SIG-M5 (cell line): ENCODE data around the gene TMC7.
"Not testable (repeated sequence)": the region's sequence is repeated elsewhere in the genome, so short reads cannot be mapped to it uniquely, and the experiment has no call there.

Source experiments
- DNase-seq: peaks from one replicate; lab custom pipeline; 2025; lab: John Stamatoyannopoulos, UW

The TMC7 gene

DNA sequence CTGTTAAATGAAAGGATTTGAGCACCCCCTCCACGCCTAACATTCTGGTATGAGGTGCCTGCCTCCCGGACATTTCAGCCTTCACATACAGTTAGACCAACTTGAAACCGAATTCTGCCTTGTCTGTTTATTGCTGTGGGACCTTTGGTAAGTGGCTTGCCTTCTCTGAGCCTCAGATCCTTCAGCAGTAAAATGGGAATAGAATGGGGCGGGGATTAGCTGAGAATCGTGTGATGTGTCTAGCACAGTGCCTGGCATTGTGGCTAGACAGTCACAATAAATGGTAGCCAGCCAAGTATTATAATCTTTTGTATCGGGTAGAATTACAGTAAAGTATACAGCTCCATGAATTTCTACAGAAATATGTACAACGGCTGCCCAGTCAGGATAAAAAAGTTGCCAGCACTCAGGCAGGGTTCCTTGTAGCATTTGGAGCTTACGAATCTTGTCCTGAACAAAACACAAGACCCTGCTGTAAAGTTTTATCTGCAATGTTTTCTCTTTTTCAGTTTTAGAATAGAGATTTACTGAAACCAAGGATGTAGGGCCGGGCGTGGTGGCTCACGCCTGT is 786 bp downstream of the TMC7 start:
- DNase-seq: no peak

DNA sequence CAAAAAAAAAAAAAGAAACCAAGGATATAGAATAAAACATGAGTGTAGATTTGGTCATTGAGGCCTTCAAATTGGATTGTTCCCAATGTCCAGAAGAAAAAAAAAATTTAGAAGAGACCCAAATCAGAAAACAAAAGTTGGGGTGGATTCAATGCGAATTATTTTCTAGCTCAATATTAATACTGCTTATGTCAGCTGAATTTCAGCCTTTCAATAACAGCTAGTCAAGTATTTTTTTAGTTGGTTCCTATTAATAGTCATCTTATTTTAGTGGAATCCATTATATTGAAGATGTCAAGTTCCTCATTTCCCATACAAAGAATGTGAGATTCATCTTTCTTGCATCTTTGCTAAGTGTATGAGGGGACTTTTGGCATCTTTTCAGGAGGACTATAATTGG is 1.5 kb downstream of the TMC7 start:
- not testable (repeated sequence) for DNase-seq

DNA sequence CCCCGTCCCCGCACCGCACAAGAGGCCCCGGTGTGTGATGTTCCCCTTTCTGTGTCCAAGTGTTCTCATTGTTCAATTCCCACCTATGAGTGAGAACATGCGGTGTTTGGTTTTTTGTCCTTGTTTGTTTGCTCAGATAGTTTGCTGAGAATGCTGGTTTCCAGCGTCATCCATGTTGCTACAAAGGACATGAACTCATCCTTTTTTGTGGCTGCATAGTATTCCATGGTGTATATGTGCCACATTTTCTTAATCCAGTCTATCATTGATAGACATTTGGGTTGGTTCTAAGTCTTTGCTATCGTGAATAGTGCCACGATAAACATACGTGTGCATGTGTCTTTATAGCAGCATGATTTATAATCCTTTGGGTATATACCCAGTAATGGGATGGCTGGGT is 8.0 kb downstream of the TMC7 start:
- not testable (repeated sequence) for DNase-seq

DNA sequence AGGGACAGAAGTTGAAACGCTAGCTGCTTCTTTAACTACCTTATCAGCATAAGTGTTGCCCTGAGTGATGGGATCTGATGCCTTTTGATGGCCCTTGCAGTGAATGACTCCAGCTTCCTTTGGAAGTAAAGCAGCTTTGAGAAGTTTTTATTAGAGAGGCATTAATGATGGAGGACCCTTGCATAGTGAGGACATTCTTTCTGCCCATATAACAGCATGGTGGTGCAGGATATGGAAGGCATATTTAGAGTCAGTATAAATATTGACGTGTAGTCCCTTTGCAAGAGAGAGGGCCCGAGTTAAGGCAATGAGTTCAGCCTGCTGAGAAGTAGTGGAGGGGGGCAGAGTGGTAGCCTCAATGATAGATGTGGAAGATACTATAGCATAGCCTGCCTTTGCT is 9.8 kb downstream of the TMC7 start:
- not testable (repeated sequence) for DNase-seq

DNA sequence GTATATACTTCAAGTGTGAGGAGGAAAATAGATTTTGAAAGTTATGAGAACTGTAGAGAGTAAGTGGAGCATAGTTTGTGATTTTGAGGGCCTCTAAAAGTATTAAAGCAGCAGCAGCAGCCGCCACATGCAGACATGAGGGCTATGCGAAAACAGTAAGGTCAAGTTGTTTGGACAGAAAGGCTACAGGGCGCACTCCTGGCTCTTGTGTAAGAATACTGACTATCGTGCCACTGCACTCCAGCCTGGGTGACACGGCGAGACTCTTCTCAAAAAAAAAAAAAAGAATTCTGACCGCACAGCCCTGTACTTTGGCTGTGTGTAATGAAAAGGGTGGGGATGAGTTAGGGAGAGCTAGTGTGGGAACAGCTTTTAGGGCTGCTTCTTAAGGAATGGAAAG is 10.4 kb downstream of the TMC7 start:
- not testable (repeated sequence) for DNase-seq

- DNase-seq: not testable (repeated sequence)
These were observed 11.7 kb downstream of the TMC7 start for GRCh38 chr16:18995406-18995805.

GRCh38 chr16:18996536-18996935 is 12.8 kb downstream of the TMC7 start:
- DNase-seq: not testable (repeated sequence)

DNA sequence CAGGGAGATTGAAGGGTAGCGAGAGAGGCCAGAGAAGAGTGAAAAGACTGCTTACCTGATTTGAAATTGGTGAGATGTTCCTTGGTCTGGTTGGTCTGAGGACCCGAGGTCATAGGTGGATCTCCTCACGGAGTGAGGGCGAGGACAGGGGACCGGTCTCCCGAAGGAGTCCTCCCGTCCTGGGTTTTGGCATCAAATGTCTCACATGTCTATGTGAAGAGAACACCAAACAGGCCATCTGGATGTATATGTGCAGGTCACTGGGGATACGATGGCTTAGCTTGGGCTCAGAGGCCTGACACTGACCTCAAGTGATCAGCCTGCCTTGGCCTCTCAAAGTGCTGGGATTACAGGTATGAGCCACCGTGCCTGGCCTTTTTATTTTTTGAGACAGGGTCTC is 13.3 kb downstream of the TMC7 start:
- DNase-seq: not testable (repeated sequence)

- DNase-seq: no peak
These were observed 15.3 kb downstream of the TMC7 start for GRCh38 chr16:18999045-18999393.

GRCh38 chr16:19001788-19002187 is 18.1 kb downstream of the TMC7 start:
- DNase-seq: no peak

DNA sequence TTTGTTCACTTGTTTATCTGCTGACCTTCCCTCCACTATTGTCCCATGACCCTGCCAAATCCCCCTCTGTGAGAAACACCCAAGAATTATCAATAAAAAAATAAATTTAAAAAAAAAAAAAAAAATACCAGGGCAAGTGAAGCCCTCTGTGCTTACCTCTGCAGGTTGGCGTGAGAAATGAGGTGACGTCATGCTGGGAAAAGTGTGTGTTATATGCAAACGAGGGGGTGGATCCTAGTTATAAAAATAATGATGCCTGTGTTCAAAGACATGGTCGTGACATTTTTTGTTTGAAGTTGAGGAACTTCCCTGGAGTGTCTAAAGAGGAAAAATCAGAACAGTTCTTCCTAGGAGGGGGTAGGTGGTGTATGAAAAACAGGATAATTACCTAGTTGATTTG is 20.2 kb downstream of the TMC7 start:
- no peak for DNase-seq

DNA sequence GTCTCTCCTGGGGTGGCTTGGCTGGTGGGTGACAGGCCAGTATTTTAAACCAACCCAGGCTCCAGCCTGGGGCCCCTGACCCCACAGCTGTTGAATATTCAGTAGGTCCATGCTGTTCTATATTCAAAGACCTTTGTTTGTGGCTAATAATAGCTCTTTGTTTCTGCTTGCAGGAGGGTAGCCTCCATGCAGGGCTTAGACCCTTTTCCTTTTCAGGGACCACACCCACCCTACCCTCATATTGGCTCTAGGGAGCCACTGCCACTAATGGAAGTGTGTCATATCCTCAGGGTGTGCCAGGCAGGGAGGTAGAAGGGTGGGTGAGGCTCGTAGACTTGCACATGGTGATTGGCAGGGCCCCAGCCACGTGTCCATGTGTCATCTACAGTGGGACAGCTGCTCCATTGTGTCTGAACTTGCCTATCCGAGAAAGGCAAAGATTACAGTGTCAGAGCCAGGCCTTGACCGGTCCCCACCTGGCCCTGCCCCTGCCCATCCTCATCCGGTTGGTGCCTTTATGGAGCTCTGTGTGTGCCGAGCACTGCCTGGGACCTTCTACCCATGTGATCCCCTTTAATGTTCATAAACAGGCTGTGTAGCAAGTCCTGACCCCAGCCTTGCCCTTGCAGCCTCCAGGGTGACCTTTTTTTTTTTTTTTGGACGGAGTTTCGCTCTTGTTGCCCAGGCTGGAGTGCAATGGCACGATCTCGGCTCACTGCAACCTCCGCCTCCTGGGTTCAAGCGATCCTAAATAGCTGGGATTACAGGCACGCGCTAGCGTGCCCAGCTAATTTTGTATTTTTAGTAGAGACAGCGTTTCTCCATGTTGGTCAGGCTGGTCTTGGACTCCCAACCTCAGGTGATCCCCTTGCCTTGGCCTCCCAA is 22.1 kb downstream of the TMC7 start:
- no peak for DNase-seq

DNA sequence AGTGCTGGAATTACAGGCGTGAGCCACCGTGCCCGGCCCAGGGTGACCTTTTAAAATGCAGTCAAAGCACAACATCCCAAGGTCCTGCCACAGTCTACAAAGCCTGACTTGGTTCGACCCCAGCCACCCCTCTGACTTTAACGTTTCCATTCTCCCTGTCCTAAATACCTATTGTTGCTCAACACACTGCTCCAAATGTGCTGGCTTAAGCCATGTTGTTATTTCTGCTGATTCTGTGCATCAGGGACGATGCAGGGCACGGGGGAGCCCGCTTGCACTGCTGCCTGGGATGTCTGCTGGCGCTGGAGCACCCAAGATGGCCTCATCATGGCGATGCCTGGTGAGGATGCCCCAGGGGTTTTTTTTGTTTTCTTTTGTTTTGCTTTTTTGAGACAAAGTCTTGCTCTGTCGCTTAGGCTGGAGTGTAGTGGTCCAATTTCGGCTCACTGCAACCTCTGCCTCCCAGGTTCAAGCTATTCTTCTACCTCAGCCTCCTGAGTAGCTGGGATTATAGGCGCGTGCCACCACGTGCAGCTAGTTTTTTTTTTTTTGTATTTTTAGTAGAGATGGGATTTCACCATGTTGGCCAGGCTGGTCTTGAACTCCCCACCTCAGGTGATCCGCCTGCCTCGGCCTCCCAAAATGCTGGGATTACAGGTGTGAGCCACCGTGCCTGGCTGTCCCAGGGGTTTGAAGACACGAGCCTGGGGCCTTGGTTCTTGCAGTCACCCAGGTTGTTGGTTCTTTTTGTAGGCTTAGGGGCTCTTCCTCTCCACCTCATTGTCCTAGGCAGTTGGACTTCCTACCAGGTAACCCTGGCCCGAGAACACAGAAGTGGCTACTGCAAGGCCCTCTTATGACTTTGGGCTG is 22.9 kb downstream of the TMC7 start:
- DNase-seq: no peak

DNA sequence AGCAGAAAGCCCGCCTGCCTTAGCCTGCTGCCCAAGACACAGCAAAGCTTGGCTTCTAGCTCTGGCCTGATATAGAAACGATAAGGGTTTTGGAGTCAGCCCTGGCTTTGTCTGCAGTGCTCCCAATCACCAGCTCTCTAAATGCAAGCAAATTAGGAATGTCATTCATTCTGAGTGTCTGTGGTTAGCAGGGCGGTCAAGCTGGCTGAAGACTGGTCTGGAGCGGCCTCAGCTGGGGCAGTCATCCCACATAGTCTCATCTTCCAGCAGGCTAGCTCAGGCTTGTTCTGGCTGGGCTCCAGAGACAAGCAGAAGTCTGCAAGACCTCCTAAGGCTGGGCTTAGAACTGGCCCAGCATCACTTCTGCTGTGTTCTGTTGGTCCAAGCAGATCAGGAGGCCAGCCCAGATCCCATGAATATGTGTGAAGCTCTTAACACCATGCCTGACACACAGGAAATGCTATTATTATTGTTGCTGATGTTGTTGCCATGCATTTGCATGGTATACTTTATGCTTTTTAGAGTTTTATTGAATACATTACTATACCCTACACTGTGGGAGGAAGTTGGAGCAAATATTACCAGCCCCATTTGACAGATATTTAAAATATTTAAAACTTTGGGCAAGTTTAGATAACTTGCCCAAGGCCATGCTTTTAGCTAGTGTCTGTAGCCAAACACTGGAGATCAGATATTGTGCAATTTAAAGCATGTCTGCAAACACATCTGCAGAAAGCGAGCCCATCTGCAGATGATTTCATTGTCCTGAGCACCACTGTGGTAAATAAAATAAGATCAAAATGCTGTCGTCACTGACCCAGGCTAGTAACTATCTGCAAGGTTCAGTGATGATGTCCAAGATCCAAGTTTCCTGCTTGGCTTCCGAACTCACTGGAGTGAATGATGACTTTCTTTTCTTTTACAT is 24.8 kb downstream of the TMC7 start:
- no peak for DNase-seq

DNA sequence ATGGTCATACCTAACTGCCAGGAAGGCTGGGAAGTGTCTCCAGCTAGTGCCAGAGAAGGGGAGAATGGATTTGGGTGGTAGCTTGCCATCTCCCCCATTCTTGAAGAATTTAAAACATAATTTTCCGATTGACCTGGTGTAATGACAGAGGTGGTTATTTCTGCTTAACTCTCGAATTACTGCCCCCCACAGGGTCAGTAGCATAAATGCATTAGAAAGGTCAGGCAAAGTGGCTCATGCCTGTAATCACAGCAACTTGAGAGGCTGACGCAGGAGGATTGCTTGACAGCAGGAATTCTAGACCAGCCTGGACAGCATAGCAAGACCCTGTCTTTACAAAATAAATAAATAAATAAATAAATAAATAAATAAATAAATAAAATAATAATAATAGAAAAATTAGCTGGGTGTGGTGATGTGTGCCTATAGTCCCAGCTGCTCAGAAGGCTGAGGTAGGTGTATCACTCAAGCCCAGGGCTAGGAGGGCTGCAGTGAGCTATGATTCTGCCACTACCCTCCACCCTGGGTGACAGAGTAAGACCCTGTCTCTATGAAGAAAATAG is 27.5 kb downstream of the TMC7 start:
- DNase-seq: no peak

DNA sequence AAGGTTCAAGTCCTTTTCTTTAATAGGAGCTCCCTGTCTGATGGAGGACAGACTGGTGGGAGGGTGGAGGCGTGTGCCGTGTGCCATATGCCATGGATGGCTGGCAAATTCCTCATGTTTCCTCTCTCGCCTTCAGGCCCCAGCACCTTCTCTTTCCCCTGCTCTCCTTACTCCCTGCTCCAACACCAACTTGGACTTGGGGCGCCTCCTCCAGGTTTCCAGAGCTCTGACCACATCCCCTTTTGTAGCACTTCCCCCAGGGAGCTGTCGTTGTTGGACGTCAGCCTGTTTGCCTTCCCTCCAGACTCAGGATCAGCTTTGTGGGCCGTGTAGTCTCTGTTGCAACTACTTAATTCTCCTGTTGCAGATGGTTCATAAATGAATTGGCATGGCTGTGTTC is 30.7 kb downstream of the TMC7 start:
- no peak for DNase-seq

GRCh38 chr16:19017179-19017578 is 33.4 kb downstream of the TMC7 start:
- DNase-seq: no peak

- DNase-seq: no peak
These were observed 37.0 kb downstream of the TMC7 start for GRCh38 chr16:19020689-19021088.

DNA sequence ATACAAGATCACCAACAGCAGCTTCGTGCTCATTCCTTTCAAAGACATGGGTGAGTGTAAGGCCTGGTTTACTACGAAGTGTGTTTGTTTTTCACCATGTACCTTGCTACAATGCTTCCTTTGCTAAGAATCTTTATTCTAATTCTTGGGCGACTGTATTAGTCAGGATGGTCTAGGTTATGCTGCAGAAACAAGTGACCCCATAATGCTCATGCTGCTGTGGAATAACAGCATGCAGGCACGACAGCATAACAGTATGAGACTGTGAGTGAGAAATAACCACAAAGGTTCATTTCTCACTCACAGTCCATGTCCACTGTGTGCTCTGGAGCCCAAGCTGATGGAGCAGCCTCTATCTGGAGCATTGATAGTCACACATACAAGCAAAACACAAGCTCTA is 38.0 kb downstream of the TMC7 start:
- DNase-seq: no peak

GRCh38 chr16:19027416-19027815 is 43.7 kb downstream of the TMC7 start:
- DNase-seq: no peak

- no peak for DNase-seq
These were observed 46.2 kb downstream of the TMC7 start for GRCh38 chr16:19029980-19030379.
